ENCODE results near the gene PERP. TPM values are rescaled to one million over a fixed set of nuclear protein-coding genes. Genes with fewer than 3 reads are reported as not detected.

Gene PERP
- total RNA-seq, 1 donor from 2014 or later: 279 TPM

GRCh38 chr6:138105446-138105845, 1.8 kb downstream of the PERP start:
- Histone ChIP-seq H3K4me1 (peaks cover 17% of the 10 kb centered on the region), H3K27me3 (no peaks in the 10 kb centered on the region), H3K27ac (peak overlapping the region; percentile 96), H3K36me3 (no peaks in the 10 kb centered on the region), H3K4me3 (peak overlapping the region; percentile 72 to 93), H3K9me3 (no peaks in the 10 kb centered on the region)
- intact Hi-C loops (cut with DNase I): loop anchor here (5.0 kb wide), 1 partner anchor 108 kb away; no protein-coding TSS in a partner anchor
- DNase-seq (ENCODE audit: extremely low spot score in 2 of 2): no peak
- no peak for TF ChIP-seq CTCF (IDR thresholded peaks at IDR 0.05)
- TF ChIP-seq POLR2AphosphoS5 (IDR thresholded peaks at IDR 0.05; ENCODE audit: insufficient read depth in 1 of 2, low read depth in 1 of 2): peak in 1 of 2 donors; percentile 49
- TF ChIP-seq POLR2A (IDR thresholded peaks at IDR 0.05): no peak

- intact Hi-C loops (cut with DNase I): loop anchor here (5.0 kb wide), 1 partner anchor 107 kb away; no protein-coding TSS in a partner anchor
- Histone ChIP-seq H3K9me3 (no peaks in the 10 kb centered on the region), H3K36me3 (no peaks in the 10 kb centered on the region), H3K27me3 (no peaks in the 10 kb centered on the region), H3K4me3 (peak overlapping the region; percentile 3 to 93), H3K27ac (peak overlapping the region; percentile 96), H3K4me1 (peaks cover 23% of the 10 kb centered on the region)
- no peak for DNase-seq (ENCODE audit: extremely low spot score in 2 of 2)
- no peak for TF ChIP-seq POLR2AphosphoS5 (IDR thresholded peaks at IDR 0.05; ENCODE audit: insufficient read depth in 1 of 2, low read depth in 1 of 2)
Measured at GRCh38 chr6:138104618-138105213, 2.5 kb downstream of the PERP start.

- Histone ChIP-seq H3K36me3 (no peaks in the 10 kb centered on the region), H3K4me3 (peak overlapping the region in 1 of 2 donors; percentile 93), H3K27me3 (no peaks in the 10 kb centered on the region), H3K27ac (peak overlapping the region; percentile 96), H3K4me1 (peaks cover 28% of the 10 kb centered on the region), H3K9me3 (no peaks in the 10 kb centered on the region)
- no peak for DNase-seq (ENCODE audit: extremely low spot score in 2 of 2)
- no peak for TF ChIP-seq POLR2AphosphoS5 (IDR thresholded peaks at IDR 0.05; ENCODE audit: insufficient read depth in 1 of 2, low read depth in 1 of 2)
- TF ChIP-seq POLR2A (IDR thresholded peaks at IDR 0.05): no peak
- no peak for TF ChIP-seq CTCF (IDR thresholded peaks at IDR 0.05)
- intact Hi-C loops (cut with DNase I): no loop called here
Measured at GRCh38 chr6:138103871-138104270, 3.3 kb downstream of the PERP start.

GRCh38 chr6:138101946-138102731, 5.1 kb downstream of the PERP start:
- TF ChIP-seq POLR2A (IDR thresholded peaks at IDR 0.05): no peak
- no peak for TF ChIP-seq CTCF (IDR thresholded peaks at IDR 0.05)
- no peak for TF ChIP-seq POLR2AphosphoS5 (IDR thresholded peaks at IDR 0.05; ENCODE audit: insufficient read depth in 1 of 2, low read depth in 1 of 2)
- intact Hi-C loops (cut with DNase I): no loop called here
- peaks cover 25% of the 10 kb centered on the region for H3K4me1 ChIP-seq
- no peaks in the 10 kb centered on the region for H3K27me3 ChIP-seq
- no peaks in the 10 kb centered on the region for H3K9me3 ChIP-seq
- peak overlapping the region; percentile 96 for H3K27ac ChIP-seq
- no peaks in the 10 kb centered on the region for H3K36me3 ChIP-seq
- DNase-seq (ENCODE audit: extremely low spot score in 2 of 2): no peak
- H3K4me3 ChIP-seq: peak overlapping the region in 1 of 2 donors; percentile 93

- DNase-seq (ENCODE audit: extremely low spot score in 2 of 2): no peak
- H3K9me3 ChIP-seq: no peaks in the 10 kb centered on the region
- peaks cover 0 to 14% of the 10 kb centered on the region in 2 donors for H3K36me3 ChIP-seq
- TF ChIP-seq POLR2AphosphoS5 (IDR thresholded peaks at IDR 0.05; ENCODE audit: insufficient read depth in 1 of 2, low read depth in 1 of 2) (peak in 1 of 2 donors; percentile 62), POLR2A (IDR thresholded peaks at IDR 0.05) (no peak)
- H3K27ac ChIP-seq: peak overlapping the region; percentile 96
- H3K27me3 ChIP-seq: no peaks in the 10 kb centered on the region
- no peak overlapping the region for H3K4me3 ChIP-seq
- H3K4me1 ChIP-seq: peaks cover 25% of the 10 kb centered on the region
- intact Hi-C loops (cut with DNase I): no loop called here
Measured at GRCh38 chr6:138099832-138100231, 7.4 kb downstream of the PERP start.

All from vagina (tissue), 2 donors.